Mesendoderm (in vitro differentiated cells): Measurements from ENCODE around the gene BNIP5.

Experiments used
- DNase-seq: peaks from one replicate; pipeline ENCODE4 v3.0.0; 2013
- H2AK5ac ChIP-seq: 2 replicates; pipeline ENCODE4 v1.6.1; 2013; ENCODE audit warnings: low read length, inconsistent platforms
- H2BK120ac ChIP-seq: 2 replicates; pipeline ENCODE4 v1.6.1; 2013; ENCODE audit warnings: low read depth, mild to moderate bottlenecking, low read length, moderate library complexity, mixed read lengths
- H2BK15ac ChIP-seq: replicated peaks from 2 replicates; pipeline ENCODE4 v1.6.1; 2013; ENCODE audit warnings: low read depth, mild to moderate bottlenecking, moderate library complexity
- H2BK5ac ChIP-seq: 2 replicates; pipeline ENCODE4 v1.6.1; 2013; ENCODE audit warnings: low read length, inconsistent platforms
- H3K18ac ChIP-seq: 2 replicates; pipeline ENCODE4 v1.6.1; 2013; ENCODE audit warnings: mild to moderate bottlenecking, low read length, mixed read lengths
- H3K23ac ChIP-seq: one replicate; pipeline ENCODE4 v1.6.1; 2013; ENCODE audit warnings: low read length
- H3K27ac ChIP-seq: 2 replicates; pipeline ENCODE4 v1.5.1; 2013; ENCODE audit warnings: low read depth, mild to moderate bottlenecking, inconsistent platforms, low read length, moderate library complexity
- H3K27me3 ChIP-seq: 2 replicates; pipeline ENCODE4 v1.6.1; 2013; ENCODE audit warnings: low read length, control low read depth, mild to moderate bottlenecking, inconsistent platforms; ENCODE audit not compliant: insufficient read depth, poor library complexity
- H3K36me3 ChIP-seq: 2 replicates; pipeline ENCODE4 v1.6.1; 2013; ENCODE audit warnings: low read length, inconsistent platforms; ENCODE audit not compliant: control insufficient read depth, insufficient read depth
- H3K4ac ChIP-seq: one replicate; pipeline ENCODE4 v1.6.1; 2013; ENCODE audit warnings: low read depth, mild to moderate bottlenecking, low read length, moderate library complexity
- H3K4me1 ChIP-seq: 2 replicates; pipeline ENCODE4 v1.6.1; 2013; ENCODE audit warnings: low read depth, low read length, inconsistent platforms; ENCODE audit not compliant: control insufficient read depth
- H3K4me2 ChIP-seq: 2 replicates; pipeline ENCODE4 v1.6.1; 2013; ENCODE audit warnings: low read length
- H3K4me3 ChIP-seq: 2 replicates; pipeline ENCODE4 v1.5.1; 2013; ENCODE audit warnings: mild to moderate bottlenecking, low read length
- H3K56ac ChIP-seq: one replicate; pipeline ENCODE4 v1.6.1; 2013; ENCODE audit warnings: low read length
- H3K79me1 ChIP-seq: 2 replicates; pipeline ENCODE4 v1.6.1; 2013; ENCODE audit warnings: low read length, inconsistent platforms
- H3K79me2 ChIP-seq: 2 replicates; pipeline ENCODE4 v1.6.1; 2013; ENCODE audit warnings: mild to moderate bottlenecking, low read length; ENCODE audit not compliant: control insufficient read depth, insufficient read depth
- H3K9ac ChIP-seq: 2 replicates; pipeline ENCODE4 v1.6.1; 2013; ENCODE audit warnings: low read length, inconsistent platforms
- H4K5ac ChIP-seq: one replicate; pipeline ENCODE4 v1.6.1; 2013; ENCODE audit warnings: low read length
- H4K8ac ChIP-seq: one replicate; pipeline ENCODE4 v1.6.1; 2013; ENCODE audit warnings: low read depth, mild to moderate bottlenecking, control low read depth, low read length, moderate library complexity
- WGBS: extraction: QIAGEN DNeasy Blood & Tissue Kit; methylation state at CpG from one replicate; pipeline ENCODE4 v1.1.7; 2013; ENCODE audit warnings: low lambda C conversion rate, missing lambda C conversion rate; ENCODE audit not compliant: insufficient coverage; ENCODE audit errors: extremely low coverage; 5-methylcytosine and 5-hydroxymethylcytosine counted together

Gene BNIP5

GRCh38 chr6:36375644-36376155, 39.0 kb upstream of the BNIP5 start:
- no peaks in the 10 kb centered on the region for H3K36me3 ChIP-seq
- no peak for DNase-seq
- H2BK120ac ChIP-seq, result no peak overlapping the region
- H3K27ac ChIP-seq, result no peak overlapping the region
- no peak overlapping the region for H4K8ac ChIP-seq
- H3K79me1 ChIP-seq, result no peaks in the 10 kb centered on the region
- H3K56ac ChIP-seq, result no peak overlapping the region
- no peak overlapping the region for H2BK5ac ChIP-seq
- H4K5ac ChIP-seq, result no peak overlapping the region
- H3K4me1 ChIP-seq, result no peaks in the 10 kb centered on the region
- no peak overlapping the region for H3K23ac ChIP-seq
- no peak overlapping the region for H2BK15ac ChIP-seq
- no CpG with 5 or more reads among the region's 20 CpGs for WGBS
- no peak overlapping the region for H3K4me3 ChIP-seq
- no peaks in the 10 kb centered on the region for H3K79me2 ChIP-seq
- no peaks in the 10 kb centered on the region for H3K27me3 ChIP-seq
- H3K9ac ChIP-seq, result no peak overlapping the region
- no peak overlapping the region for H2AK5ac ChIP-seq
- no peak overlapping the region for H3K4me2 ChIP-seq
- no peak overlapping the region for H3K4ac ChIP-seq
- no peak overlapping the region for H3K18ac ChIP-seq

- no peak overlapping the region for H3K4me2 ChIP-seq
- no CpG with 5 or more reads among the region's 8 CpGs for whole genome bisulfite sequencing
- no peaks in the 10 kb centered on the region for H3K27me3 ChIP-seq
- H3K9ac ChIP-seq, result no peak overlapping the region
- H3K27ac ChIP-seq, result no peak overlapping the region
- no peak overlapping the region for H4K5ac ChIP-seq
- H3K79me1 ChIP-seq, result no peaks in the 10 kb centered on the region
- no peak overlapping the region for H2BK120ac ChIP-seq
- no peak overlapping the region for H3K18ac ChIP-seq
- no peak overlapping the region for H2BK15ac ChIP-seq
- no peak overlapping the region for H2AK5ac ChIP-seq
- no peaks in the 10 kb centered on the region for H3K36me3 ChIP-seq
- no peak overlapping the region for H3K4me3 ChIP-seq
- H2BK5ac ChIP-seq, result no peak overlapping the region
- no peak overlapping the region for H4K8ac ChIP-seq
- H3K4me1 ChIP-seq, result no peaks in the 10 kb centered on the region
- H3K4ac ChIP-seq, result no peak overlapping the region
- H3K56ac ChIP-seq, result no peak overlapping the region
- H3K23ac ChIP-seq, result no peak overlapping the region
- no peaks in the 10 kb centered on the region for H3K79me2 ChIP-seq
- DNase-seq, result no peak
These were observed 38.3 kb upstream of the BNIP5 start for GRCh38 chr6:36374972-36375371.

- no peak overlapping the region for H3K18ac ChIP-seq
- H3K79me1 ChIP-seq, result no peaks in the 10 kb centered on the region
- no peak overlapping the region for H3K9ac ChIP-seq
- H3K79me2 ChIP-seq, result no peaks in the 10 kb centered on the region
- H3K4me3 ChIP-seq, result no peak overlapping the region
- H2AK5ac ChIP-seq, result no peak overlapping the region
- H2BK120ac ChIP-seq, result no peak overlapping the region
- no CpG with 5 or more reads among the region's 4 CpGs for WGBS
- no peaks in the 10 kb centered on the region for H3K4me1 ChIP-seq
- no peak overlapping the region for H3K56ac ChIP-seq
- DNase-seq, result no peak
- H3K4me2 ChIP-seq, result no peak overlapping the region
- no peak overlapping the region for H2BK15ac ChIP-seq
- H3K27ac ChIP-seq, result no peak overlapping the region
- no peak overlapping the region for H3K23ac ChIP-seq
- H2BK5ac ChIP-seq, result no peak overlapping the region
- H3K36me3 ChIP-seq, result no peaks in the 10 kb centered on the region
- no peak overlapping the region for H3K4ac ChIP-seq
- no peak overlapping the region for H4K5ac ChIP-seq
- H4K8ac ChIP-seq, result no peak overlapping the region
- no peaks in the 10 kb centered on the region for H3K27me3 ChIP-seq
These were observed 37.5 kb upstream of the BNIP5 start for GRCh38 chr6:36374194-36374593.

- DNase-seq, result no peak
- no peaks in the 10 kb centered on the region for H3K4me1 ChIP-seq
- no peak overlapping the region for H3K18ac ChIP-seq
- no peak overlapping the region for H3K56ac ChIP-seq
- no peak overlapping the region for H2BK15ac ChIP-seq
- H3K23ac ChIP-seq, result no peak overlapping the region
- no peak overlapping the region for H2BK120ac ChIP-seq
- H4K5ac ChIP-seq, result no peak overlapping the region
- H3K79me2 ChIP-seq, result no peaks in the 10 kb centered on the region
- H3K36me3 ChIP-seq, result no peaks in the 10 kb centered on the region
- H3K4me2 ChIP-seq, result no peak overlapping the region
- H3K9ac ChIP-seq, result no peak overlapping the region
- H3K27me3 ChIP-seq, result no peaks in the 10 kb centered on the region
- no peak overlapping the region for H3K4me3 ChIP-seq
- no peaks in the 10 kb centered on the region for H3K79me1 ChIP-seq
- H4K8ac ChIP-seq, result no peak overlapping the region
- no peak overlapping the region for H2AK5ac ChIP-seq
- WGBS, result no CpG with 5 or more reads among the region's 15 CpGs
- no peak overlapping the region for H3K27ac ChIP-seq
- H2BK5ac ChIP-seq, result no peak overlapping the region
- no peak overlapping the region for H3K4ac ChIP-seq
These were observed 36.8 kb upstream of the BNIP5 start for GRCh38 chr6:36373368-36374019.

- Histone ChIP-seq H3K79me1 (no peaks in the 10 kb centered on the region), H3K9ac (no peak overlapping the region), H3K18ac (no peak overlapping the region), H2BK15ac (no peak overlapping the region), H3K4me1 (no peaks in the 10 kb centered on the region), H3K36me3 (no peaks in the 10 kb centered on the region), H3K4ac (no peak overlapping the region), H4K5ac (no peak overlapping the region), H3K27ac (no peak overlapping the region), H2BK5ac (no peak overlapping the region), H3K4me3 (no peak overlapping the region), H3K23ac (no peak overlapping the region), H3K56ac (no peak overlapping the region), H4K8ac (no peak overlapping the region), H3K79me2 (no peaks in the 10 kb centered on the region), H2BK120ac (no peak overlapping the region), H3K27me3 (no peaks in the 10 kb centered on the region), H3K4me2 (no peak overlapping the region), H2AK5ac (no peak overlapping the region)
- no CpG with 5 or more reads among the region's 6 CpGs for WGBS
- no peak for DNase-seq
These were observed 35.4 kb upstream of the BNIP5 start for GRCh38 chr6:36372088-36372487.

- H2BK120ac ChIP-seq, result no peak overlapping the region
- no CpG with 5 or more reads among the region's 9 CpGs for WGBS
- no peak overlapping the region for H4K8ac ChIP-seq
- H3K4me3 ChIP-seq, result no peak overlapping the region
- no peak overlapping the region for H3K56ac ChIP-seq
- no peak for DNase-seq
- no peak overlapping the region for H3K18ac ChIP-seq
- no peak overlapping the region for H3K9ac ChIP-seq
- no peak overlapping the region for H2BK15ac ChIP-seq
- H2AK5ac ChIP-seq, result no peak overlapping the region
- no peak overlapping the region for H4K5ac ChIP-seq
- H3K23ac ChIP-seq, result no peak overlapping the region
- H2BK5ac ChIP-seq, result no peak overlapping the region
- H3K36me3 ChIP-seq, result no peaks in the 10 kb centered on the region
- H3K4me2 ChIP-seq, result no peak overlapping the region
- no peak overlapping the region for H3K4ac ChIP-seq
- no peak overlapping the region for H3K27ac ChIP-seq
- H3K4me1 ChIP-seq, result no peaks in the 10 kb centered on the region
- H3K27me3 ChIP-seq, result no peaks in the 10 kb centered on the region
- H3K79me1 ChIP-seq, result no peaks in the 10 kb centered on the region
- H3K79me2 ChIP-seq, result no peaks in the 10 kb centered on the region
These were observed 34.5 kb upstream of the BNIP5 start for GRCh38 chr6:36371211-36371610.
